K562 (cell line): ENCODE measurements around the gene HDAC7. TPM values are rescaled to one million over a fixed set of nuclear protein-coding genes. Genes with fewer than 3 reads are reported as not detected.

ENCODE experiments used
- ATAC-seq: fragments of 200-7000 bp; cut with Tn5 transposase; 3 replicates; pipeline ENCODE4 v1.9.1; 2020; ENCODE audit warnings: moderate library complexity
- BruUV-seq: library from RNA; stranded (reverse); fragments of 400-500 nt; replicated peaks from 2 replicates; lab custom pipeline; 2021; lab: Mats Ljungman, UMichigan
- CTCF ChIA-PET: fragments of 300-600 bp; formaldehyde crosslinking; extraction: SDS; loops from one replicate; lab custom pipeline; 2021; ENCODE audit warnings: low intra/inter-chr PET ratio; lab: Yijun Ruan, JAX
- POLR2A ChIA-PET: fragments of 300-600, 350-650 bp; sonication (Branson Sonifier 250); formaldehyde crosslinking; extraction: SDS; loops from one replicate; lab custom pipeline; 2021; ENCODE audit warnings: antibody characterized with exemption, inconsistent platforms; lab: Yijun Ruan, JAX
- DNase-seq, 4 experiments: peaks; one replicate each; pipeline versions ENCODE4 v3.0.0 to v3.0.0-alpha.2; 2011 to 2018; ENCODE audit warnings: low spot score in 3 of 4, mixed read lengths in 3 of 4; ENCODE audit errors: extremely low read depth in 1 of 4
- FAIRE-seq: peaks from 2 replicates; lab custom pipeline; 2011; peaks lifted over from hg19 to GRCh38; lab: Jason Lieb, UNC
- H2AFZ ChIP-seq: 2 replicates; pipeline ENCODE4 v1.6.0; 2011; ENCODE audit warnings: low read depth, low read length, control low read depth, inconsistent platforms
- H3K27ac ChIP-seq: fragments of 200-600 bp; 3 replicates; pipeline ENCODE4 v1.8.0; 2011; ENCODE audit warnings: low read depth, mild to moderate bottlenecking, control low read depth, inconsistent platforms, low read length, moderate library complexity, mixed read lengths; ENCODE audit errors: extremely low read depth
- H3K27me3 ChIP-seq, 2 experiments: fragments of 300-600 bp in 1 of 2; 2 replicates in 1 of 2; 3 replicates in 1 of 2; pipeline versions ENCODE4 v1.6.0 to v1.8.0; 2011; ENCODE audit warnings: inconsistent platforms in 2 of 2, low read length in 2 of 2, mild to moderate bottlenecking in 1 of 2, mixed read lengths in 1 of 2, moderate library complexity in 1 of 2; ENCODE audit not compliant: control insufficient read depth in 2 of 2, insufficient read depth in 2 of 2
- H3K36me3 ChIP-seq: fragments of 300-600 bp; 3 replicates; pipeline ENCODE4 v1.8.0; 2011; ENCODE audit warnings: mild to moderate bottlenecking, low read length, inconsistent platforms; ENCODE audit not compliant: control insufficient read depth, insufficient read depth
- H3K4me1 ChIP-seq, 2 experiments: fragments of 200-600 bp in 1 of 2; replicated peaks in 1 of 2; 2 replicates in 1 of 2; 3 replicates in 1 of 2; pipeline versions ENCODE4 v1.5.1 to v1.8.0; 2011; ENCODE audit warnings: inconsistent platforms in 2 of 2, low read length in 2 of 2, mild to moderate bottlenecking in 1 of 2, mixed read lengths in 1 of 2, moderate library complexity in 1 of 2; ENCODE audit not compliant: control insufficient read depth in 2 of 2, insufficient read depth in 2 of 2
- H3K4me2 ChIP-seq: 2 replicates; pipeline ENCODE4 v1.6.1; 2011; ENCODE audit warnings: low read length, control low read depth, inconsistent platforms, mixed read lengths; ENCODE audit not compliant: insufficient read depth
- H3K4me3 ChIP-seq: fragments of 200-600 bp; sonication (generic), shearing (Covaris generic); 2 replicates; pipeline ENCODE4 v1.5.1; 2016; ENCODE audit warnings: control low read depth, inconsistent platforms
- H3K79me2 ChIP-seq: fragments of 200-600 bp; 3 replicates; pipeline ENCODE4 v1.8.0; 2011; ENCODE audit warnings: low read length, inconsistent platforms; ENCODE audit not compliant: control insufficient read depth, insufficient read depth
- H3K9ac ChIP-seq, 2 experiments: 2 replicates each; pipeline versions ENCODE4 v1.6.0 to v1.6.1; 2011; ENCODE audit warnings: low read depth in 2 of 2, low read length in 2 of 2, control low read depth in 1 of 2, inconsistent platforms in 1 of 2, mild to moderate bottlenecking in 1 of 2, mixed read lengths in 1 of 2; ENCODE audit not compliant: insufficient read depth in 1 of 2
- H3K9me1 ChIP-seq: one replicate; pipeline ENCODE4 v1.6.0; 2011; ENCODE audit warnings: inconsistent platforms, mild to moderate bottlenecking, low read length, moderate library complexity; ENCODE audit not compliant: control insufficient read depth, insufficient read depth
- H3K9me3 ChIP-seq: replicated peaks from 2 replicates; pipeline ENCODE4 v1.5.1; 2011; ENCODE audit warnings: low read depth, low read length, inconsistent platforms; ENCODE audit not compliant: control insufficient read depth, insufficient read depth
- H4K20me1 ChIP-seq: replicated peaks from 2 replicates; pipeline ENCODE4 v1.6.1; 2011; ENCODE audit warnings: low read length, inconsistent platforms, mixed read lengths; ENCODE audit not compliant: control insufficient read depth, insufficient read depth
- BRCA1 ChIP-seq, 2 experiments: fragments of 450-650 bp in 1 of 2; sonication (generic) in 1 of 2; formaldehyde crosslinking in 1 of 2; IDR thresholded peaks; 2 replicates each; pipeline versions ENCODE4 v1.5.0 to v1.6.1; 2017 to 2020; ENCODE audit warnings: mild to moderate bottlenecking in 1 of 2, missing genetic modification reagents in 1 of 2
- RAD21 ChIP-seq, 2 experiments: fragments of 250-450 bp in 1 of 2; fragments of 450-650 bp in 1 of 2; sonication (Bioruptor Pico) in 1 of 2; formaldehyde crosslinking in 1 of 2; IDR thresholded peaks in 1 of 2; conservative IDR thresholded peaks in 1 of 2; 2 replicates each; pipeline versions ENCODE4 v1.4.0 to v1.8.0; 2020 to 2022; ENCODE audit warnings: mild to moderate bottlenecking in 2 of 2, moderate library complexity in 1 of 2
- ZFPM2 ChIP-seq: fragments of 250-450 bp; sonication (Bioruptor Pico); IDR thresholded peaks from 2 replicates; pipeline ENCODE4 v1.5.1; 2022; ENCODE audit warnings: mild to moderate bottlenecking
- ZNF282 ChIP-seq: sonication (generic); formaldehyde crosslinking; IDR thresholded peaks from 2 replicates; pipeline ENCODE4 v1.8.1; 2023; ENCODE audit warnings: missing genetic modification reagents
- ZNF444 ChIP-seq: fragments of 250-450 bp; sonication (Bioruptor Pico); IDR thresholded peaks from 2 replicates; pipeline ENCODE4 v1.4.0; 2020; ENCODE audit warnings: mild to moderate bottlenecking, moderate library complexity
- ZNF766 ChIP-seq: fragments of 200-800 bp; sonication (Bioruptor generic); conservative IDR thresholded peaks from 2 replicates; pipeline ENCODE4 v1.6.1; 2016; ENCODE audit warnings: missing genetic modification characterization, missing compliant biosample characterization
- WGBS: fragments of 100-300 bp; shearing (Covaris generic); methylation state at CpG from one replicate; pipeline ENCODE4 v1.1.6; 2016; ENCODE audit warnings: low coverage, mixed read lengths; ENCODE audit not compliant: insufficient coverage; ENCODE audit errors: missing lambda C conversion rate; 5-methylcytosine and 5-hydroxymethylcytosine counted together
- in situ Hi-C: fragments of 300-500 bp; cut with MboI; formaldehyde crosslinking; loops from 4 replicates; pipeline ENCODE4 v1.15.0; 2018; ENCODE audit warnings: inconsistent platforms, mixed read lengths
- intact Hi-C: fragments of 100-400 bp; cut with micrococcal nuclease; formaldehyde crosslinking; loops from 2 replicates; pipeline ENCODE4 v1.14.2; 2022
- polyA plus RNA-seq, 8 experiments: library from polyadenylated mRNA; depleted of rRNA in 4 of 8; stranded (reverse) in 5 of 8; unstranded in 3 of 8; fragments of >200 nt; fragmentation: Nextera tagmentation in 2 of 8; fragmentation: Illumina TruSeq in 1 of 8; extraction: Ambion mirVana in 2 of 8; extraction: Trizol in 1 of 8; gene quantifications; 2 replicates each; pipeline versions ENCODE4 v1.2.1 to v1.2.3, GENCODE V29; 2011 to 2014; ENCODE audit warnings: inconsistent platforms in 1 of 8, missing spikeins in 1 of 8
- total RNA-seq, 7 experiments: library from RNA; depleted of rRNA in 6 of 7; stranded (reverse); fragments of >200 nt in 6 of 7; fragmentation: Illumina TruSeq in 2 of 7; extraction: Trizol in 2 of 7; gene quantifications; 2 replicates each; pipeline versions ENCODE4 v1.2.1 to v1.2.3, GENCODE V29; 2011 to 2021; ENCODE audit warnings: low replicate concordance in 1 of 7
- TF ChIP-seq, protein P1 (sequence below): fragments of 250-450 bp; sonication (Bioruptor Pico); IDR thresholded peaks from 2 replicates; pipeline ENCODE4 v1.4.0; 2020; ENCODE audit warnings: mild to moderate bottlenecking
- TF ChIP-seq, protein P2 (sequence below): sonication (generic); formaldehyde crosslinking; IDR thresholded peaks from 2 replicates; pipeline ENCODE4 v1.8.0; 2023; ENCODE audit warnings: mild to moderate bottlenecking, missing genetic modification reagents
- TF ChIP-seq, protein P3 (sequence below): sonication (generic); formaldehyde crosslinking; IDR thresholded peaks from 2 replicates; pipeline ENCODE4 v1.9.0; 2022; ENCODE audit warnings: mild to moderate bottlenecking, missing genetic modification reagents
- TF ChIP-seq, protein P4 (sequence below): sonication (generic); formaldehyde crosslinking; IDR thresholded peaks from 2 replicates; pipeline ENCODE4 v1.8.0; 2022; ENCODE audit warnings: mild to moderate bottlenecking, missing genetic modification reagents

Gene HDAC7
- total and polyA plus RNA-seq, 9 of the 15 experiments (the other 6 are each of a cell fraction or from before 2014, with no cell fraction given) = 2.5 to 129 (median 31.1) TPM

DNA sequence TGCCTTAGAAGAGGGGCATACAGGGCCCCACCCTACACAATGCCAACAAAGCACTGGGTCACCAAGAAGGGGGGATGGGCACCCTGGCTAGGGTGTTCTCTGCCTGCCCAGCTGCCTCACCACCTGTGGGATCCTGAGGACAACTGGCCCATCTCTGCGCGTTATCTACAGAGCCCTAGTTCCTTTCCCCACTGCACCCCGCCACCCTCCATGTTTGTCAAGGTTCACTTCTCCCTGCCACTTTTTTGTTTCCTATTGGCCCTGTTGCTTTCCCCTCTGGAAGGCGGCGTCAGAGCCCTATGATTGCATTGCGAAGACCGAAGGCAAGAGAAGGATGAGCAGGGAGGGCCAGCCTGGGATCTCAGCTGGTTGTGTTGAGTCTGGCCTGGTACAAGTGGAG, 45.0 kb downstream of the HDAC7 start:
- H3K4me1 ChIP-seq = peaks cover 60 to 65% of the 10 kb centered on the region in 2 experiments
- H3K79me2 ChIP-seq = peaks cover 66% of the 10 kb centered on the region
- peak; percentile 40 for FAIRE-seq
- in situ Hi-C loops (loop anchor here (10.0 kb wide), 1 partner anchor 60 kb away; no protein-coding TSS in a partner anchor), intact Hi-C loops (no loop called here)
- H3K4me3 ChIP-seq = peak overlapping the region; percentile 83
- H3K9ac ChIP-seq = peak overlapping the region; percentile 84 to 88
- DNase-seq = peak in 2 of 4 experiments; percentile 32 to 49
- peak overlapping the region; percentile 92 for H3K27ac ChIP-seq
- no TSS peak for BruUV-seq
- peak overlapping the region; percentile 34; the same call in 1 of the 2 replicates for H2AFZ ChIP-seq
- peaks cover 14% of the 10 kb centered on the region; the same call in 1 of the 3 replicates for H3K36me3 ChIP-seq
- peaks cover 10% of the 10 kb centered on the region; the same call in 1 of the 2 replicates for H4K20me1 ChIP-seq
- ATAC-seq = peak; percentile 0; the same call in 1 of the 3 replicates
- CTCF ChIA-PET = interaction anchor here (1.5 to 2.8 kb wide), 3 partner anchors 32 to 68 kb away, joined by 4 to 17 read pairs (median 10); partner anchors contain the start of gene RPAP3
- no peaks in the 10 kb centered on the region for H3K9me3 ChIP-seq
- H3K9me1 ChIP-seq = peaks cover 5% of the 10 kb centered on the region
- peak overlapping the region; percentile 94 for H3K4me2 ChIP-seq
- no peaks in the 10 kb centered on the region for H3K27me3 ChIP-seq
- 20% methylated on average over 7 of the region's 7 CpGs for WGBS
- POLR2A ChIA-PET = interaction anchor here (0.7 to 5.4 kb wide), 4 partner anchors 8 to 68 kb away, joined by 3 to 38 read pairs (median 12); partner anchors contain the start of gene RPAP3
- TF ChIP-seq ZNF766 (CRISPR knock-in tag) = no peak
- no peak for TF ChIP-seq ZFPM2 (CRISPR knock-in tag)
- TF ChIP-seq BRCA1 (IDR thresholded peaks at IDR 0.05) = no peak
- TF ChIP-seq BRCA1 (CRISPR knock-in tag; IDR thresholded peaks at IDR 0.05) = no peak
- TF ChIP-seq, protein P1, sequence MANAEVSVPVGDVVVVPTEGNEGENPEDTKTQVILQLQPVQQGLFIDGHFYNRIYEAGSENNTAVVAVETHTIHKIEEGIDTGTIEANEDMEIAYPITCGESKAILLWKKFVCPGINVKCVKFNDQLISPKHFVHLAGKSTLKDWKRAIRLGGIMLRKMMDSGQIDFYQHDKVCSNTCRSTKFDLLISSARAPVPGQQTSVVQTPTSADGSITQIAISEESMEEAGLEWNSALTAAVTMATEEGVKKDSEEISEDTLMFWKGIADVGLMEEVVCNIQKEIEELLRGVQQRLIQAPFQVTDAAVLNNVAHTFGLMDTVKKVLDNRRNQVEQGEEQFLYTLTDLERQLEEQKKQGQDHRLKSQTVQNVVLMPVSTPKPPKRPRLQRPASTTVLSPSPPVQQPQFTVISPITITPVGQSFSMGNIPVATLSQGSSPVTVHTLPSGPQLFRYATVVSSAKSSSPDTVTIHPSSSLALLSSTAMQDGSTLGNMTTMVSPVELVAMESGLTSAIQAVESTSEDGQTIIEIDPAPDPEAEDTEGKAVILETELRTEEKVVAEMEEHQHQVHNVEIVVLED (CRISPR knock-in tag) = no peak
- TF ChIP-seq, protein P2, sequence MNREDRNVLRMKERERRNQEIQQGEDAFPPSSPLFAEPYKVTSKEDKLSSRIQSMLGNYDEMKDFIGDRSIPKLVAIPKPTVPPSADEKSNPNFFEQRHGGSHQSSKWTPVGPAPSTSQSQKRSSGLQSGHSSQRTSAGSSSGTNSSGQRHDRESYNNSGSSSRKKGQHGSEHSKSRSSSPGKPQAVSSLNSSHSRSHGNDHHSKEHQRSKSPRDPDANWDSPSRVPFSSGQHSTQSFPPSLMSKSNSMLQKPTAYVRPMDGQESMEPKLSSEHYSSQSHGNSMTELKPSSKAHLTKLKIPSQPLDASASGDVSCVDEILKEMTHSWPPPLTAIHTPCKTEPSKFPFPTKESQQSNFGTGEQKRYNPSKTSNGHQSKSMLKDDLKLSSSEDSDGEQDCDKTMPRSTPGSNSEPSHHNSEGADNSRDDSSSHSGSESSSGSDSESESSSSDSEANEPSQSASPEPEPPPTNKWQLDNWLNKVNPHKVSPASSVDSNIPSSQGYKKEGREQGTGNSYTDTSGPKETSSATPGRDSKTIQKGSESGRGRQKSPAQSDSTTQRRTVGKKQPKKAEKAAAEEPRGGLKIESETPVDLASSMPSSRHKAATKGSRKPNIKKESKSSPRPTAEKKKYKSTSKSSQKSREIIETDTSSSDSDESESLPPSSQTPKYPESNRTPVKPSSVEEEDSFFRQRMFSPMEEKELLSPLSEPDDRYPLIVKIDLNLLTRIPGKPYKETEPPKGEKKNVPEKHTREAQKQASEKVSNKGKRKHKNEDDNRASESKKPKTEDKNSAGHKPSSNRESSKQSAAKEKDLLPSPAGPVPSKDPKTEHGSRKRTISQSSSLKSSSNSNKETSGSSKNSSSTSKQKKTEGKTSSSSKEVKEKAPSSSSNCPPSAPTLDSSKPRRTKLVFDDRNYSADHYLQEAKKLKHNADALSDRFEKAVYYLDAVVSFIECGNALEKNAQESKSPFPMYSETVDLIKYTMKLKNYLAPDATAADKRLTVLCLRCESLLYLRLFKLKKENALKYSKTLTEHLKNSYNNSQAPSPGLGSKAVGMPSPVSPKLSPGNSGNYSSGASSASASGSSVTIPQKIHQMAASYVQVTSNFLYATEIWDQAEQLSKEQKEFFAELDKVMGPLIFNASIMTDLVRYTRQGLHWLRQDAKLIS (CRISPR knock-in tag) = 0 out of 2 replicates have a peak, but pooled peaks have one; percentile 54
- TF ChIP-seq ZNF282 (CRISPR knock-in tag) = no peak
- TF ChIP-seq, protein P3, sequence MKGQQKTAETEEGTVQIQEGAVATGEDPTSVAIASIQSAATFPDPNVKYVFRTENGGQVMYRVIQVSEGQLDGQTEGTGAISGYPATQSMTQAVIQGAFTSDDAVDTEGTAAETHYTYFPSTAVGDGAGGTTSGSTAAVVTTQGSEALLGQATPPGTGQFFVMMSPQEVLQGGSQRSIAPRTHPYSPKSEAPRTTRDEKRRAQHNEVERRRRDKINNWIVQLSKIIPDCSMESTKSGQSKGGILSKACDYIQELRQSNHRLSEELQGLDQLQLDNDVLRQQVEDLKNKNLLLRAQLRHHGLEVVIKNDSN = peak; percentile 34; the same call in 1 of the 2 replicates
- TF ChIP-seq ZNF444 (CRISPR knock-in tag) = no peak
- TF ChIP-seq, protein P4, sequence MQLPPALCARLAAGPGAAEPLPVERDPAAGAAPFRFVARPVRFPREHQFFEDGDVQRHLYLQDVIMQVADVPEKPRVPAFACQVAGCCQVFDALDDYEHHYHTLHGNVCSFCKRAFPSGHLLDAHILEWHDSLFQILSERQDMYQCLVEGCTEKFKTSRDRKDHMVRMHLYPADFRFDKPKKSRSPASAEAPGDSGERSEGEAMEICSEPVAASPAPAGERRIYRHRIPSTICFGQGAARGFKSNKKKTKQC (CRISPR knock-in tag) = 0 out of 2 replicates have a peak, but pooled peaks have one; percentile 10
- no peak for TF ChIP-seq RAD21 (CRISPR knock-in tag; conservative IDR thresholded peaks at IDR 0.05 in 1 of 2, IDR thresholded peaks at IDR 0.05 in 1 of 2)
